Activated CD4-positive, alpha-beta T cell treated with anti-CD3 and anti-CD28 coated beads for 48 hours (primary cell): ENCODE data around the gene HJURP.

Experiments used
- DNase-seq: peaks from one replicate; pipeline ENCODE4 v3.0.0-alpha.2; 2020

HJURP gene

DNA sequence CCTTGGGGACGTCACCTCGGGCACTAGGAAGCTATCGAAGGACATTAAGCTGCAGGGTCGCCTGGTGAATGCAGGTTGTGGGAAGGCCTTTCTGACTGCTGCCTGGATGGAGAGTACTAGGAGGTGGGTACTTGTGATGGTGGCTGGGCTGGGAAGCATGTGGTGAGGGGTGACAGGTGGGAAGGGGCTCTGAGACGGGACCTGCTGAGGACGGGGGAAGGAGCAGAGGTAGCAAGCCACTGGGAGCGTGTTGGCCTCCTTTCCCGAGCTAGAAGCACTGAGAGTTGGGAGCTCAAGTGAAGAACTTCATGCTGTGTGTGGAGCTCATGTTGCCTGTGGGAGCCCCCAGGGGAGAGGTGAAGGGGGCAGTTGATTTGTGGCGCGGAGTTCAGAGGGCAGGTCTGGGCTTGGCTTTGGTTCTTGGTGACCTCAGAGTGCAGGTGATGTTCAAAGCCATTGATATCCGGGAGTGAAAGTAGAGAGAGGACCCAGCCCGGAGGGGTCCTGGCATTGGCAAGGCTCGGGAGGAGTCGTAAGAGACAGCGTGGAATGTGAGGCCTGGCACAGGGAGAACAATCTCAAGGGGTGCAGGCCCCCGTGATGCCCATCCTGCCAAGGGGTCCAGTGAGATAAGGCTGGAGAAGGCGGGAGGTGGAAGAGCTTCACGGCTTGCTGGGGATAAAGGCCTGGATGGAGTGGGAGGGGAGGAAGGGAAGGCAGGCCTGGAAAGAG is 63.0 kb downstream of the HJURP start:
- no peak for DNase-seq

GRCh38 chr2:233789554-233789953 is 64.8 kb downstream of the HJURP start:
- no peak for DNase-seq
